Chondrocyte (in vitro differentiated cells): ENCODE measurements around the gene ISY1. TPM values are rescaled to one million over a fixed set of nuclear protein-coding genes. Genes with fewer than 3 reads are reported as not detected.
"Not testable (repeated sequence)": the region's sequence is repeated elsewhere in the genome, so short reads cannot be mapped to it uniquely, and the experiment has no call there.

Experiments used
- DNase-seq: peaks from one replicate; pipeline ENCODE4 v3.0.0; 2021; ENCODE audit warnings: mixed read lengths, low spot score
- H3K27ac Mint-ChIP-seq: one replicate; pipeline ENCODE4 v1.8.0; 2021; ENCODE audit warnings: mild to moderate bottlenecking, moderate library complexity, mixed read lengths; ENCODE audit not compliant: unreplicated experiment
- H3K27me3 Mint-ChIP-seq: 2 replicates; pipeline ENCODE4 v1.8.0; 2021; ENCODE audit warnings: low read depth, mixed read lengths
- H3K36me3 Mint-ChIP-seq: 2 replicates; pipeline ENCODE4 v1.8.0; 2021; ENCODE audit warnings: low read depth, mixed read lengths
- H3K4me1 Mint-ChIP-seq: 2 replicates; pipeline ENCODE4 v1.8.0; 2021; ENCODE audit warnings: low read depth, mild to moderate bottlenecking, mixed read lengths
- H3K4me3 Mint-ChIP-seq: one replicate; pipeline ENCODE4 v1.8.0; 2021; ENCODE audit warnings: mild to moderate bottlenecking, moderate library complexity, mixed read lengths; ENCODE audit not compliant: unreplicated experiment
- H3K9me3 Mint-ChIP-seq: 2 replicates; pipeline ENCODE4 v1.8.0; 2021; ENCODE audit warnings: low read depth, mixed read lengths
- CTCF ChIP-seq: fragments of 200-600 bp; sonication (generic); IDR thresholded peaks from 2 replicates; pipeline ENCODE4 v1.5.0; 2021; ENCODE audit warnings: antibody characterized with exemption, mild to moderate bottlenecking, moderate library complexity
- total RNA-seq: library from RNA; stranded (reverse); gene quantifications from 3 replicates; pipeline ENCODE4 v1.2.1, GENCODE V29; 2021

Gene ISY1
- total RNA-seq, 1 donor from 2014 or later: 31.3 TPM

- no peak for TF ChIP-seq CTCF
- no peaks in the 10 kb centered on the region for H3K36me3 Mint-ChIP-seq
- no peak overlapping the region for H3K4me3 Mint-ChIP-seq
- no peaks in the 10 kb centered on the region for H3K9me3 Mint-ChIP-seq
- no peaks in the 10 kb centered on the region for H3K27me3 Mint-ChIP-seq
- peaks cover 26% of the 10 kb centered on the region for H3K4me1 Mint-ChIP-seq
- peak overlapping the region; percentile 37 for H3K27ac Mint-ChIP-seq
- DNase-seq: no peak
Observed at GRCh38 chr3:129197321-129197720, 36.5 kb upstream of the ISY1 start.

GRCh38 chr3:129196601-129197000, 35.7 kb upstream of the ISY1 start:
- Mint-ChIP-seq H3K9me3 (no peaks in the 10 kb centered on the region), H3K4me1 (peaks cover 26% of the 10 kb centered on the region), H3K27me3 (no peaks in the 10 kb centered on the region), H3K36me3 (no peaks in the 10 kb centered on the region), H3K4me3 (no peak overlapping the region), H3K27ac (peak overlapping the region; percentile 37)
- TF ChIP-seq CTCF: no peak
- no peak for DNase-seq

GRCh38 chr3:129195731-129196256, 34.9 kb upstream of the ISY1 start:
- H3K9me3 Mint-ChIP-seq: no peaks in the 10 kb centered on the region
- no peak for TF ChIP-seq CTCF
- peak overlapping the region; percentile 97 for H3K27ac Mint-ChIP-seq
- peaks cover 26% of the 10 kb centered on the region for H3K4me1 Mint-ChIP-seq
- DNase-seq: no peak
- H3K36me3 Mint-ChIP-seq: no peaks in the 10 kb centered on the region
- H3K27me3 Mint-ChIP-seq: no peaks in the 10 kb centered on the region
- H3K4me3 Mint-ChIP-seq: peak overlapping the region; percentile 47

GRCh38 chr3:129189793-129190192, 28.9 kb upstream of the ISY1 start:
- not testable (repeated sequence) for DNase-seq, H3K27ac Mint-ChIP-seq, H3K4me3 Mint-ChIP-seq, H3K4me1 Mint-ChIP-seq, H3K27me3 Mint-ChIP-seq, H3K36me3 Mint-ChIP-seq, H3K9me3 Mint-ChIP-seq

GRCh38 chr3:129187857-129188256, 27.0 kb upstream of the ISY1 start:
- H3K4me1 Mint-ChIP-seq: peaks cover 8% of the 10 kb centered on the region
- H3K4me3 Mint-ChIP-seq: no peak overlapping the region

More at GRCh38 chr3:129187857-129188256, 27.0 kb upstream of the ISY1 start:
- H3K27ac Mint-ChIP-seq: peak overlapping the region; percentile 36
- no peaks in the 10 kb centered on the region for H3K36me3 Mint-ChIP-seq
- no peaks in the 10 kb centered on the region for H3K9me3 Mint-ChIP-seq
- no peaks in the 10 kb centered on the region for H3K27me3 Mint-ChIP-seq
- DNase-seq: no peak
- TF ChIP-seq CTCF: no peak
